ENCODE data around the gene LY6G5B. TPM values are rescaled to one million over a fixed set of nuclear protein-coding genes. Genes with fewer than 3 reads are reported as not detected.
A peak's percentile ranks its signal among the peaks of the same experiment; 100 is the strongest.
"Not testable (repeated sequence)": the region's sequence is repeated elsewhere in the genome, so short reads cannot be mapped to it uniquely, and the experiment has no call there.

LY6G5B gene
- total and polyA plus RNA-seq, 3 experiments from 2014 or later, result 0.64 to 21.2 (median 19.1) TPM

DNA sequence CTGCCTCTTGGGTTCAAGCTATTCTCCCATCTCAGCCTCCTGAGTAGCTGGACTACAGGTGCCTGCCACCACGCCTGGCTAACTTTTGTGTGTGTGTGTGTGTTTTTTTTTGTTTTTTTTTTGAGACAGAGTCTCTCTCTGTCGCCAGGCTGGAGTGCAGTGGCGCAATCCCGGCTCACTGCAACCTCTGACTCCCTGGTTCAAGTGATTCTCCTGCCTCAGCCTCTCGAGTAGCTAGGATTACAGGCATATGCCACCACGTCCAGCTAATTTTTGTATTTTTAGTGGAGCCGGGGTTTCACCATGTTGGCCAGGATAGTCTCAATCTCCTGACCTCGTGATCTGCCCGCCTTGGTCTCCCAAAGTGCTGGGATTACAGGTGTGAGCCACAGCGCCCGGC is 39.4 kb downstream of the LY6G5B start:
- ChIA-PET CTCF (interaction anchor here (0.7 kb wide), 1 partner anchor 118 kb away, joined by 4 read pairs; the partner anchor contains the start of gene HSPA1B), POLR2A (interaction anchor here (0.5 to 0.7 kb wide), 2 partner anchors 30 to 457 kb away, joined by 3 to 5 read pairs; no protein-coding TSS in a partner anchor)
- H3K27me3 Mint-ChIP-seq; H3K27ac Mint-ChIP-seq; H3K4me3 ChIP-seq (ENCODE audit: low read length); H3K36me3 ChIP-seq (ENCODE audit: insufficient read depth, low read length); H3K36me3 Mint-ChIP-seq; H3K4me1 ChIP-seq (ENCODE audit: insufficient read depth, low read length); H3K27me3 ChIP-seq (ENCODE audit: insufficient read depth, low read length, poor library complexity, severe bottlenecking); H3K4me3 Mint-ChIP-seq; H3K9me3 Mint-ChIP-seq; H3K9me3 ChIP-seq (ENCODE audit: low read length); H3K27ac ChIP-seq (ENCODE audit: low read depth, low read length): not testable (repeated sequence)
- H3K4me1 Mint-ChIP-seq, result peaks cover 10 to 18% (median 14%) of the 10 kb centered on the region in 3 donors
- DNase-seq, result peak in 1 of 5 donors; percentile 4

DNA sequence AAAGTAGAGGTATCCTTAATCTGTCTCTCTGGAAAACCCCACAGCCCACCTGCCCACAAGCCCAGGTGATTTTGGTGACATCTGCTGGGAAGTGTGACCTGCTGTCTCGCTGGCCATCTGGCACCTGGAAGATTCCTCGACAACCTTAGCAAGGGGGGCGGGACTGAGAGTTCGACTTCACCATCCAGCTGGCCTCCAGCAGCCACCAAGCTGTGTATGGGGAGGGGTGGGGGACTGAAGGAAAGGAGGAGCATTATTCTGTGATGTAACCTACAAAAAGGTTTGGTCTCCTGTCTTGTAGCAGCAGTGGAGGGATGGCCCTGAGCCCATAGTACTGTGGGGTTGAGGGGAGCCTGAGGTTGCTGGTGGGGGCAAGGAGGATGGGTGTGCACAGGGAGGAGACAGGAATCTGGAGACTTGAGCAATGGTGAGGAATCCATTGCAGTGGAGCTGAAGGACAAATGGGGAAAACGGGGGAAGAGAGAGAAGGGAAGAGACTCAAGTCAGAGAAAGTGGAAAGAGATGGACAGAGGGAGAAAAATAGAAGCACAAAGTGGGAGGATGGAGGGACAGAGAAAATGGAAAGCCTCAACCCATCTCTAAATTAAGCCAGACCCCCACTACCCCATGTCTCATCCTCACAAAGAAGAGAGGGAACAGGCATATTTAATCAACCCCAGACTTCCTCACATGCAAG is 40.9 kb downstream of the LY6G5B start:
- Histone ChIP-seq H3K27ac (ENCODE audit: low read depth, low read length) (no peak overlapping the region), H3K4me1 (ENCODE audit: insufficient read depth, low read length) (peaks cover 5% of the 10 kb centered on the region), H3K36me3 (ENCODE audit: insufficient read depth, low read length) (no peaks in the 10 kb centered on the region), H3K27me3 (ENCODE audit: insufficient read depth, low read length, poor library complexity, severe bottlenecking) (no peaks in the 10 kb centered on the region), H3K9me3 (ENCODE audit: low read length) (no peaks in the 10 kb centered on the region), H3K4me3 (ENCODE audit: low read length) (no peak overlapping the region)
- H3K4me1 Mint-ChIP-seq, result peaks cover 10 to 18% (median 14%) of the 10 kb centered on the region in 3 donors
- POLR2A ChIA-PET, result no interaction called here
- peak overlapping the region in 3 of 7 donors; percentile 26 to 54 (median 31) for H3K4me3 Mint-ChIP-seq
- CTCF ChIA-PET, result interaction anchor here (0.9 kb wide), 1 partner anchor 28 kb away, joined by 4 read pairs; no protein-coding TSS in a partner anchor
- H3K27me3 Mint-ChIP-seq, result no peaks in the 10 kb centered on the region
- H3K36me3 Mint-ChIP-seq, result no peaks in the 10 kb centered on the region
- peak overlapping the region in 4 of 8 donors; percentile 61 to 78 (median 66) for H3K27ac Mint-ChIP-seq
- DNase-seq, result no peak
- H3K9me3 Mint-ChIP-seq, result no peaks in the 10 kb centered on the region

GRCh38 chr6:31711233-31711632 is 41.5 kb downstream of the LY6G5B start:
- CTCF ChIA-PET, result interaction anchor here (0.9 kb wide), 1 partner anchor 28 kb away, joined by 4 read pairs; no protein-coding TSS in a partner anchor
- H3K9me3 ChIP-seq (ENCODE audit: low read length), result no peaks in the 10 kb centered on the region
- no peak overlapping the region for H3K4me3 ChIP-seq (ENCODE audit: low read length)
- no peaks in the 10 kb centered on the region for H3K36me3 Mint-ChIP-seq
- H3K27ac ChIP-seq (ENCODE audit: low read depth, low read length), result no peak overlapping the region
- H3K27me3 Mint-ChIP-seq, result no peaks in the 10 kb centered on the region
- no peaks in the 10 kb centered on the region for H3K9me3 Mint-ChIP-seq
- peak overlapping the region in 2 of 7 donors; percentile 9 to 28 for H3K4me3 Mint-ChIP-seq
- peaks cover 5% of the 10 kb centered on the region for H3K4me1 ChIP-seq (ENCODE audit: insufficient read depth, low read length)
- DNase-seq, result no peak
- H3K27ac Mint-ChIP-seq, result peak overlapping the region in 4 of 8 donors; percentile 70 to 84 (median 79)
- H3K36me3 ChIP-seq (ENCODE audit: insufficient read depth, low read length), result no peaks in the 10 kb centered on the region
- no peaks in the 10 kb centered on the region for H3K27me3 ChIP-seq (ENCODE audit: insufficient read depth, low read length, poor library complexity, severe bottlenecking)
- peaks cover 10 to 18% (median 14%) of the 10 kb centered on the region in 3 donors for H3K4me1 Mint-ChIP-seq
- POLR2A ChIA-PET, result no interaction called here

DNA sequence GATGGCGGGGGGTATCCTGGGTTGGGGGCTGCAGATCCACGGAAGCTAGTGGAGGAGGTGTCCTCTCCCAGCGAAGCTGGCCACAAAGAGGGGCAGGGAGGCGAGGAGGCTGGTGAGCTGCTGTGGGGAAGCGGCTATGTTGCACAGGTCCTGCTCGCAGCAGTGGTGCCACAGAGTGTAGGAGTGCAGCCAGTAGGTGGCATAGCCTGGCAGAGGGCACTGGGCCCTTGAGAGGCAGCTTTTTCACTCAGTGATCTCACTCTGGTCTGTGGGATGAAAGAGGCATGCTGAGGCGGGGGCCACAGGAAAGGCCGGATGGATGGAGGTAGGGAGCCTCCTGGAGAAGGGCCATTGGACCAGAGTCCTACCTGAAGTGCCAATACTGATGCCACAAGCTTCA is 42.5 kb downstream of the LY6G5B start:
- H3K4me3 ChIP-seq (ENCODE audit: low read length), result no peak overlapping the region
- DNase-seq, result no peak
- H3K27ac ChIP-seq (ENCODE audit: low read depth, low read length), result no peak overlapping the region
- no peaks in the 10 kb centered on the region for H3K27me3 ChIP-seq (ENCODE audit: insufficient read depth, low read length, poor library complexity, severe bottlenecking)
- ChIA-PET POLR2A (interaction anchor here (0.6 kb wide), 1 partner anchor 246 kb away, joined by 3 read pairs; the partner anchor contains the start of genes NELFE and SKIC2), CTCF (interaction anchor here (1.0 to 1.1 kb wide), 2 partner anchors 9 to 27 kb away, joined by 3 to 4 read pairs; partner anchors contain the start of gene ABHD16A)
- Mint-ChIP-seq H3K4me3 (no peak overlapping the region), H3K9me3 (no peaks in the 10 kb centered on the region), H3K27ac (peak overlapping the region in 3 of 8 donors; percentile 40 to 74 (median 55)), H3K27me3 (no peaks in the 10 kb centered on the region), H3K36me3 (no peaks in the 10 kb centered on the region), H3K4me1 (peaks cover 10 to 18% (median 14%) of the 10 kb centered on the region in 3 donors)
- no peaks in the 10 kb centered on the region for H3K36me3 ChIP-seq (ENCODE audit: insufficient read depth, low read length)
- peaks cover 5% of the 10 kb centered on the region for H3K4me1 ChIP-seq (ENCODE audit: insufficient read depth, low read length)
- no peaks in the 10 kb centered on the region for H3K9me3 ChIP-seq (ENCODE audit: low read length)

GRCh38 chr6:31713465-31713864 is 43.7 kb downstream of the LY6G5B start:
- Histone ChIP-seq H3K36me3 (ENCODE audit: insufficient read depth, low read length) (no peaks in the 10 kb centered on the region), H3K9me3 (ENCODE audit: low read length) (no peaks in the 10 kb centered on the region), H3K27me3 (ENCODE audit: insufficient read depth, low read length, poor library complexity, severe bottlenecking) (no peaks in the 10 kb centered on the region), H3K4me3 (ENCODE audit: low read length) (no peak overlapping the region), H3K27ac (ENCODE audit: low read depth, low read length) (no peak overlapping the region), H3K4me1 (ENCODE audit: insufficient read depth, low read length) (peaks cover 5% of the 10 kb centered on the region)
- peaks cover 10 to 18% (median 14%) of the 10 kb centered on the region in 3 donors for H3K4me1 Mint-ChIP-seq
- H3K9me3 Mint-ChIP-seq, result no peaks in the 10 kb centered on the region
- H3K27me3 Mint-ChIP-seq, result no peaks in the 10 kb centered on the region
- CTCF ChIA-PET, result interaction anchor here (0.9 kb wide), 1 partner anchor 123 kb away, joined by 3 read pairs; no protein-coding TSS in a partner anchor
- H3K4me3 Mint-ChIP-seq, result no peak overlapping the region
- H3K27ac Mint-ChIP-seq, result peak overlapping the region in 1 of 8 donors; percentile 1
- H3K36me3 Mint-ChIP-seq, result no peaks in the 10 kb centered on the region
- POLR2A ChIA-PET, result no interaction called here
- DNase-seq, result no peak

- no peaks in the 10 kb centered on the region for H3K36me3 Mint-ChIP-seq
- no peaks in the 10 kb centered on the region for H3K9me3 ChIP-seq (ENCODE audit: low read length)
- no peaks in the 10 kb centered on the region for H3K27me3 ChIP-seq (ENCODE audit: insufficient read depth, low read length, poor library complexity, severe bottlenecking)
- peaks cover 5% of the 10 kb centered on the region for H3K4me1 ChIP-seq (ENCODE audit: insufficient read depth, low read length)
- no peaks in the 10 kb centered on the region for H3K9me3 Mint-ChIP-seq
- peaks cover 0 to 2% of the 10 kb centered on the region in 2 donors for H3K27me3 Mint-ChIP-seq
- ChIA-PET CTCF (interaction anchor here (0.6 to 0.9 kb wide), 2 partner anchors 30 to 123 kb away, joined by 3 read pairs; no protein-coding TSS in a partner anchor), POLR2A (no interaction called here)
- H3K4me3 ChIP-seq (ENCODE audit: low read length), result no peak overlapping the region
- H3K27ac ChIP-seq (ENCODE audit: low read depth, low read length), result no peak overlapping the region
- H3K4me3 Mint-ChIP-seq, result peak overlapping the region in 1 of 7 donors; percentile 63
- peaks cover 10 to 18% (median 14%) of the 10 kb centered on the region in 3 donors for H3K4me1 Mint-ChIP-seq
- DNase-seq, result no peak
- H3K27ac Mint-ChIP-seq, result no peak overlapping the region
- no peaks in the 10 kb centered on the region for H3K36me3 ChIP-seq (ENCODE audit: insufficient read depth, low read length)
These were observed 44.4 kb downstream of the LY6G5B start for GRCh38 chr6:31713991-31714684.

DNA sequence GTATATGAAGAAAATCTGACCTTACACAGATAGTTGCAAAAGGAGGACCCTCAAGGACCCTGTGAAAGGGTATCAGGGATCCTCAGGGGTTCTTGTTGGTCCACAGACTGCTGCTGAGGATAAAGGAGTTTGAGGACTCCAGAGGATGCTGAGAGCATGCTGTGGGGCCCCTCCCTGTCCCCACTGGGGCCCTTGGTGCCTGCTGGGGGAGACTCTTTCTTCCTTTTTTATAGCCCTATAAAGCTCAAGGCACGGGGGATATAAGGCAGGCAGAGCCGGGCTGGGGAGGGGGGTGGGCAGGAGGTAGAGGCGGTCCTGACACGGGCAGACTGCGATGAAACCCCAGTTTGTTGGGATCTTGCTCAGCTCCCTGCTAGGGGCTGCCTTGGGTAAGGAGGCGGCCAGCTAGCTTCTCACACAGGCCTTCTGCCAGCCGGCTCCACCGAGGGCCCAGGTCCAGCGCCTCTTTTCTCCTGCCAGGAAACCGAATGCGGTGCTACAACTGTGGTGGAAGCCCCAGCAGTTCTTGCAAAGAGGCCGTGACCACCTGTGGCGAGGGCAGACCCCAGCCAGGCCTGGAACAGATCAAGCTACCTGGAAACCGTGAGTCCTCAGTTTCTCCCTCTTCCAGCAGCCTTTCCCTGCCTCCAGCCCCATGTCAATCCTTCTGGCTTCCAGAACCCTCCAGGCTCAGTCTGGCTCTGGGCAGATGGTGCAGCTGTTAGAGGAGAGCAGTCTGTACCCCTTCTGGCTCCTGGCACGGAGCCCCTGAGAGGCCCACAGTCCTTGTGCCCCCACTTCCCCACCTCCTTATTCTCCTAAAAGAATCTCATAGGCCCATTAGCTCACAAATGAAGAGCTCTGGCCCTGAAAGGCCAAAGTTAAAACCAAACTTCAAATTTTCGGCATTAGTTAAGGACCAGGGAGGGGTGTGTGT is 45.5 kb downstream of the LY6G5B start, which contains the start of gene LY6G6D:
LY6G6D (plus strand) TSS at position 327 of the 937 bp plus-strand sequence; CDS start at position 335, 8 bp downstream.
- no peaks in the 10 kb centered on the region for H3K9me3 Mint-ChIP-seq
- peaks cover 0 to 2% of the 10 kb centered on the region in 2 donors for H3K27me3 Mint-ChIP-seq
- no peaks in the 10 kb centered on the region for H3K9me3 ChIP-seq (ENCODE audit: low read length)
- peaks cover 5% of the 10 kb centered on the region for H3K4me1 ChIP-seq (ENCODE audit: insufficient read depth, low read length)
- no peaks in the 10 kb centered on the region for H3K36me3 Mint-ChIP-seq
- CTCF ChIA-PET, result interaction anchor here (1.3 kb wide), 1 partner anchor 54 kb away, joined by 3 read pairs; no protein-coding TSS in a partner anchor
- H3K4me3 Mint-ChIP-seq, result no peak within 1 kb of the TSS
- POLR2A ChIA-PET, result no interaction called here
- no peak within 1 kb of the TSS for H3K27ac ChIP-seq (ENCODE audit: low read depth, low read length)
- H3K4me1 Mint-ChIP-seq, result peaks cover 10 to 18% (median 14%) of the 10 kb centered on the region in 3 donors
- no peaks in the 10 kb centered on the region for H3K36me3 ChIP-seq (ENCODE audit: insufficient read depth, low read length)
- H3K27ac Mint-ChIP-seq, result peak within 1 kb of the TSS in 1 of 8 donors; percentile 17
- DNase-seq, result no peak
- H3K27me3 ChIP-seq (ENCODE audit: insufficient read depth, low read length, poor library complexity, severe bottlenecking), result no peaks in the 10 kb centered on the region
- no peak within 1 kb of the TSS for H3K4me3 ChIP-seq (ENCODE audit: low read length)
